H7 (cell line): ENCODE results near the gene RBX1. TPM values are rescaled to one million over a fixed set of nuclear protein-coding genes. Genes with fewer than 3 reads are reported as not detected.

Experiments
- DNase-seq: peaks from one replicate; pipeline ENCODE4 v3.0.0; 2012
- H3K27me3 ChIP-seq: 2 replicates; pipeline ENCODE4 v1.6.0; 2011; ENCODE audit warnings: mild to moderate bottlenecking, low read length; ENCODE audit not compliant: control insufficient read depth, insufficient read depth
- H3K36me3 ChIP-seq: replicated peaks from 2 replicates; pipeline ENCODE4 v1.5.1; 2011; ENCODE audit warnings: low read length; ENCODE audit not compliant: control insufficient read depth, insufficient read depth
- H3K4me3 ChIP-seq: 2 replicates; pipeline ENCODE4 v1.5.1; 2011; ENCODE audit warnings: low read depth, mild to moderate bottlenecking, control low read depth, low read length, moderate library complexity; ENCODE audit not compliant: insufficient read depth
- total RNA-seq: library from RNA; depleted of rRNA; stranded (reverse); fragments of >200 nt; shearing (Covaris generic); gene quantifications from 2 replicates; pipeline ENCODE4 v1.2.3, GENCODE V29; 2014

RBX1 gene
- total RNA-seq, 1 experiment from 2014 or later = 72.7 TPM

DNA sequence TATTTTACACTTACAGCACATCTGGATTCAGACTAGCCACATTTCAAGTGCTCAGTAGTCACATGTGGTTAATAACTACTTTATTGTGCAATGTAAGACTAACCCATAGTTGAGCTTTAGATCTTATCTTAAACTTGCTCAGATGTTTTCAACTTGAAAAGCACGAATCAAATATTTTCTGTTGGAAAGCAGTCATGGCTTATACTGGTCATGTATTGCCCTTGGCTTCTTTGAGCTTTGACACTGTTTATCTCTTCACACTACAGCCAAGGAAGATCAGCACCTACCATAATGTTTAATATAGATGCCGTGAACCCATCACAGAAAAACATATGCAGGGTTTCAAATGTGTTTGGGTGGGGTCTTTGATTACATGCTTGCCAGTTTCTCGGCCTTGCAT, 4.4 kb downstream of the RBX1 start:
- DNase-seq = no peak
- H3K27me3 ChIP-seq = no peaks in the 10 kb centered on the region
- H3K4me3 ChIP-seq = no peak overlapping the region
- peaks cover 10% of the 10 kb centered on the region for H3K36me3 ChIP-seq

- H3K4me3 ChIP-seq = no peak overlapping the region
- H3K36me3 ChIP-seq = peaks cover 13% of the 10 kb centered on the region
- H3K27me3 ChIP-seq = no peaks in the 10 kb centered on the region
- no peak for DNase-seq
These were observed 6.4 kb downstream of the RBX1 start for GRCh38 chr22:40957601-40958000.

DNA sequence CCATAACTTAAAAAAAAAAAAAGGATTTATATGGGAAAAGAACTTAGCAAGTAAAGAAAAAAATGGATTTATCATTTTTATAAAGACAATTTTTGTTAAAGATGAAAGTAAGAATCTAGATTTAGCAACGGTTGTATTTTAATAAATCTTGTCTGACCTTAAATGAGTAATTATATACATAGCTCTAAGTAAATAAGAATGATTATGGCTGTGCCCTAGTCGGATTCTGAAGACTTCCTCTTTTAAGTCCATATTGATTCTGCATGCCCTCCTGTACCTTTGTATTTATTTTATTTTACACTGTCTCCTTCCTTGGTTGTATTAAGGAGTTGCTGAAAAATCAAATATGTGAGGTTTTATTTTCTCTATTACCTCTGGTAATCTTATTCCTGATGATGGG, 7.1 kb downstream of the RBX1 start:
- peaks cover 13% of the 10 kb centered on the region for H3K36me3 ChIP-seq
- no peaks in the 10 kb centered on the region for H3K27me3 ChIP-seq
- H3K4me3 ChIP-seq = no peak overlapping the region
- no peak for DNase-seq

DNA sequence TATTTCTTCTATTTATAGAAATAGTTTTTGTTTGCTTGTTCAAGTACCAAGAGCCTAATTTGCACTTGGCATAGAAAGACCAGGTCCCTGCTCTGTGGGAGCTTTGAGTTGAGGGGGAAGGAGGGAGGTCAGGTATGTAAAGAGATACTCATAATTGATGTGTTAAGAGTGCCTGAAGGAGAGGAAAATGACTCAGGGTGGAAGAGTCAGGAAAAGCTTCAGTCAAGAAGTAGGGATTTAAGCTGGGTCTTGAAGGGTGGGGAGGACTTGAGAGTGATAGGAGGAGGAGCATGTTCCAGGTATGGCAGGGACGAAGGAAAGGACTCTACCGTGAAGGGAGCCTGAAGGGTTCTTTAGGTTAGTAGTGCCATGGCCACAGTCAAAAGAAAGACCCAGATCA, 9.0 kb downstream of the RBX1 start:
- Histone ChIP-seq H3K27me3 (no peaks in the 10 kb centered on the region), H3K4me3 (no peak overlapping the region), H3K36me3 (peaks cover 11% of the 10 kb centered on the region)
- DNase-seq = no peak

GRCh38 chr22:40965936-40966725, 15.0 kb downstream of the RBX1 start:
- DNase-seq = no peak
- Histone ChIP-seq H3K4me3 (no peak overlapping the region), H3K27me3 (no peaks in the 10 kb centered on the region), H3K36me3 (peaks cover 16% of the 10 kb centered on the region)

DNA sequence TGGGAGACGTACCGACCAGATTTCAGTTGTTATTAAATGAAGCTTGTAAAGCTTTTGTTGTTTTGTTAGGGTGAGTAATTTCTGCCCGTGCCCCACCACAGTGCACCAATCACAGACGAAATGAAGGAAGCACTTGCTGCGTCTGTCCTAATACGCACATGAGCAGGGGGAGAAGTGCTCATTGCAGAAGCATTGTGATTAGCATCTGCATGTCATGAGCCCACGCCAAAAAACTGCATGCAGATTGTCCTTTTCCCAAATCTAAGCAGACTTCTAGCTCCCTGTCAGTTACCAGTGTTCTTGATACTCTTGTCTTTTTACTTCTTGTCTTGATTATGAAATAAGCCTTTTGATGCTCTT, 15.5 kb downstream of the RBX1 start:
- Histone ChIP-seq H3K27me3 (no peaks in the 10 kb centered on the region), H3K36me3 (peaks cover 16% of the 10 kb centered on the region), H3K4me3 (no peak overlapping the region)
- DNase-seq = no peak

DNA sequence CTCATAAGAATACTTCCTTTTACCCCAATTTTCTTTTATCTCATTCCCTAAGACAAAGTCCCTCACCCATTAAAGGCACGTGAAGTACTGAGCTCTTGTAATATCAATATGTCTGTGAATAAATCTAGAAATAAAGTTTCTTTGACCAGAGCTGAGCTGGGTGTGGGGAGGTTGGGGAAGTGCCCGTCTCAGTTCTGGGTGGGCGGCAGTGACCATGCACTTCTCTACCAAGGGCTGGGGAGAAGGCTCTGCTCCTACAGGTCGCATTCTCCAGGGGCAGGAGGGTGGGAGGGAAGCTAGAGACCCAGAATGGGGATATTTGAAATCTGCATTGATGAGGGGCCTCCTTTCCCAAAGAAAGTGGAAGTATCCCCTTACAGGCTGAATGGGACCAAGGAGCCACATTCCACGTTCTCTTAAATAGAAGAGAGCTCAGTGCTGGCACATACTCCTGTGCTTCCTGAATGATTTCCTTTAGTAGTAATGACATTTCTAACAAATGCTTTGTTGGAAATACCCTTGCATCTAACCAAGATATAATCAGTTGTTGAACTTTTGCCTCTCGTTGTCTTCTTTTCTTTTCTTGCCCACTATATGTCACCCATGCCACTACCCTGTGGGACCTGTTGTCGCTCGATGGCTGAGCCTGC, 16.1 kb downstream of the RBX1 start:
- H3K36me3 ChIP-seq = peaks cover 15% of the 10 kb centered on the region
- no peaks in the 10 kb centered on the region for H3K27me3 ChIP-seq
- DNase-seq = no peak
- no peak overlapping the region for H3K4me3 ChIP-seq

DNA sequence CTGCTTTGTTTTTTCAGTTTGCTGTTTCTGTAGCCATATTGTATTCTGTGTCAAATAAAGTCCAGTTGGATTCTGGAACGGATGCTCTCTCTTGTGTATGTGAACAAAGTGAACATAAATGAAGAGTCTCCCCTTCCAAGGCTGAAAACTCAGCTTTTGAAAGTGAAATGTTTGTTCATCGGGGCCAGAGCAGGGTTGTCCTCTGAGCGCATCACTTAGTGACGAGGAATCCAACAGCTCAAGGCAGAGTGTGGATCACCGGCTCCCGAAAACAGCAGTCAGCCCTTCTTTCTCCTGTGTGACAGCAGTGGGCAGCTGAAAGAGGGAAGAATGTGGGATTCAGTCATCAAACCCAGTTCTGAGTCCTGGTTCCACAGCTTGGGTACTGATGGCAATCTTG, 21.4 kb downstream of the RBX1 start:
- Histone ChIP-seq H3K4me3 (no peak overlapping the region), H3K36me3 (peaks cover 6% of the 10 kb centered on the region), H3K27me3 (no peaks in the 10 kb centered on the region)
- no peak for DNase-seq

GRCh38 chr22:40973144-40973543, 22.0 kb downstream of the RBX1 start:
- peaks cover 3% of the 10 kb centered on the region for H3K36me3 ChIP-seq
- H3K4me3 ChIP-seq = no peak overlapping the region
- no peaks in the 10 kb centered on the region for H3K27me3 ChIP-seq
- DNase-seq = no peak

GRCh38 chr22:40975366-40975765, 24.2 kb downstream of the RBX1 start:
- no peak overlapping the region for H3K4me3 ChIP-seq
- no peak for DNase-seq

GRCh38 chr22:40976866-40977700, 25.9 kb downstream of the RBX1 start:
- DNase-seq = no peak
- Histone ChIP-seq H3K4me3 (no peak overlapping the region), H3K36me3 (no peaks in the 10 kb centered on the region; the same call in 1 of the 2 replicates), H3K27me3 (no peaks in the 10 kb centered on the region)

More at GRCh38 chr22:40975366-40975765, 24.2 kb downstream of the RBX1 start:
- Histone ChIP-seq H3K27me3 (no peaks in the 10 kb centered on the region), H3K36me3 (no peaks in the 10 kb centered on the region; the same call in 1 of the 2 replicates)

DNA sequence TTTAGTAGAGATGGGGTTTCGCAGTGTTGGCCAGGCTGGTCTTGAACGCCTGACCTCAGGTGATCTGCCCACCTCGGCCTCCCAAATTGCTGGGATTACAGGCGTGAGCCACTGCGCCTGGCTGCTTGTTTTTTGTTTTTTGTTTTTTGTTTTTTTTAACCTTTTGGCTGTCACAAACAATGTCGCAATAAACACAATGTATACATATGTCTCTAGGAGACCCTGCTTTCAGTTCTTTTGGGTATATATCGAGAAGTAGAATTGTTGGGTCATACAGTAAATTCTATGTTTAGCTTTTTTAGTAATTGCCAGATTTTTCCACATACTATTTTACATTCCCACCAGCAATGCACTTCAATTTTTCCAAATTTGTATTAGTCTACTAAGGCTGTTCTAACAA, 28.0 kb downstream of the RBX1 start:
- H3K4me3 ChIP-seq = no peak overlapping the region
- DNase-seq = no peak
- H3K36me3 ChIP-seq = no peaks in the 10 kb centered on the region
- H3K27me3 ChIP-seq = no peaks in the 10 kb centered on the region

- no peaks in the 10 kb centered on the region for H3K36me3 ChIP-seq
- no peaks in the 10 kb centered on the region for H3K27me3 ChIP-seq
- H3K4me3 ChIP-seq = no peak overlapping the region
- no peak for DNase-seq
These were observed 28.7 kb downstream of the RBX1 start for GRCh38 chr22:40979871-40980270.

DNA sequence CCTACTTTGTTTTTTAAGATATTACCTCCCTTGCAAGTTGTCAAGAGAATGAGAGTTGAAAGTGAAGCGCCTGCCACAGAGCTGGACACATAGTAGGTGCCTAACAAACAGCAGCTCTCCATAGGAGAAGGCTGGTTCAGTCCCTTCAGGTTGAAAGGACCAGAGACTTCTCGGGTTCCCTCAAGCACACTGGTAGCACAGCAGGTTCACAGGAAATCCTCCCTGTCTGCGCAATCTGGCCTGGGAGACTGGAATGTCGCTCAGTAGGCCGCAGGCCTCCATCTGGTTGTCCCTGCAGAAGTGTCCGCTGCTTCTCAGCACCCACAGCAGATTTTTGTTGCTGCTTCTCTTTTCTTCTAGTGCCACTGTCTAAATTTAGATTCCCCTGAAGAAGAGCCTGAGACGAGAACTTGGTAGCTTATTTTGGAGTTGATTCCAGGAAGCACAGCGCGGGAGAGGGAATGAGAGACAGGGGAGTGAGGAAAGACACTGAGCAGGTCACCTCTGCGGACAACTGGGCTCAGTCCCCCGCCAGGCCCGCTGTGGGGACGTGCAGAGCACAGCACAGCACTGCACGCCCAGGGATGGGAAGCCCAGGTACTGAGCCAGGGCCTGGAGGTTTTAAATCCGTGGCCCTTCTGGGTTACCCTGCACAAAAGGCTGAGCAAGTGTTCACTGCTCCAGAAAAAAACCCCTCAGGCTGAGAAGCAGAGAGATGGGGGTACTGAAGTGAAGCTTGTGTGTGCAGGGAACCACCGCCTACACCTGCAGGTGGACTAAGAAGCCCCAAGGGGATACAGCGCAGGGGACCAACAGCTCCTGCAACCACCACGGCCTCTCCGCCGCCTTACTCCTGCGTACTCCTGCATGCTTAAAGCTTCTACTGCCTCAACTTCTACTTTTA, 31.6 kb downstream of the RBX1 start:
- H3K36me3 ChIP-seq = no peaks in the 10 kb centered on the region
- no peak for DNase-seq
- H3K4me3 ChIP-seq = no peak overlapping the region
- H3K27me3 ChIP-seq = no peaks in the 10 kb centered on the region
